Activated CD8-positive, alpha-beta T cell treated with anti-CD3 and anti-CD28 coated beads for 36 hours (primary cell): ENCODE measurements around the gene INPP4A. TPM values are rescaled to one million over a fixed set of nuclear protein-coding genes. Genes with fewer than 3 reads are reported as not detected.

Experiments used
- ATAC-seq: fragments of 200-7000 bp; cut with Tn5 transposase; one replicate; pipeline ENCODE4 v1.10.0; 2021; ENCODE audit warnings: mild to moderate bottlenecking, moderate library complexity
- CTCF ChIA-PET: fragments of 350-600 bp; sonication (Branson Sonifier 250); formaldehyde crosslinking; loops from one replicate; lab custom pipeline; 2021; ENCODE audit warnings: antibody characterized with exemption; lab: Charles Lee
- POLR2A ChIA-PET: fragments of 350-600 bp; sonication (Branson Sonifier 250); formaldehyde crosslinking; loops from one replicate; lab custom pipeline; 2021; ENCODE audit warnings: antibody characterized with exemption; lab: Charles Lee
- DNase-seq: peaks from one replicate; pipeline ENCODE4 v3.0.0-alpha.2; 2020
- H3K27ac Mint-ChIP-seq: one replicate; pipeline ENCODE4 v1.8.0; 2021; ENCODE audit warnings: mild to moderate bottlenecking, mixed read lengths
- H3K27me3 Mint-ChIP-seq: one replicate; pipeline ENCODE4 v1.8.0; 2021; ENCODE audit warnings: mixed read lengths
- H3K36me3 Mint-ChIP-seq: one replicate; pipeline ENCODE4 v1.8.0; 2021; ENCODE audit warnings: low read depth, mixed read lengths
- H3K4me1 Mint-ChIP-seq: one replicate; pipeline ENCODE4 v1.8.0; 2021; ENCODE audit warnings: low read depth, mixed read lengths
- H3K4me3 Mint-ChIP-seq: one replicate; pipeline ENCODE4 v1.8.0; 2021; ENCODE audit warnings: mild to moderate bottlenecking, moderate library complexity, mixed read lengths
- H3K9me3 Mint-ChIP-seq: one replicate; pipeline ENCODE4 v1.8.0; 2021; ENCODE audit warnings: mixed read lengths
- intact Hi-C: fragments of 100-400 bp; cut with micrococcal nuclease; formaldehyde crosslinking; loops from one replicate; pipeline ENCODE4 v1.10.0; 2022
- total RNA-seq, 2 experiments: library from RNA; stranded (reverse); gene quantifications; one replicate each; pipeline ENCODE4 v1.2.3, GENCODE V29; 2021
- TF ChIP-seq, protein P1 (sequence below): fragments of 200-600 bp; IDR thresholded peaks from one replicate; pipeline ENCODE4 v1.8.0; 2022; ENCODE audit warnings: antibody characterized with exemption, mild to moderate bottlenecking

The INPP4A gene
- total RNA-seq, 2 experiments from 2014 or later = 46.7 to 46.9 TPM

DNA sequence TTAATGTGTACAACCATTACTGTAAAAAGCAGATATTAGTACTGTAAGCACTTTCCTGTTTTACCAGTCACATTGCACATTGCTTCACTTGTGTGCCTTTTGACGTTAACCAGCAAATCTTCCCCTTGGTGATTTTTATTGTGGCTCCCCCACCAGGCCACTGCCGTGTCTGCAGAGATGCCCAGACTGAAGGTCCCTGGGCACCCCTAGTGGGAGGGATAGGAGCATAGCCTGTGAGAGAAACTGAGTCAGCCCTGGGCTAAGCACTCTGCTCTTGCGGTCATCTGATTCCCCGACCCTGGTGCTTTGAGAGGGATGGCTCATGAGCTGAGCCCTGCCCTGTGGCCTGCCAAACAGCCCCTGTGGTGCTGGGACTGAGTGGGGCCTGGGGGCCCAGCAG, 73.4 kb downstream of the INPP4A start:
- ChIA-PET CTCF (interaction anchor here (0.6 to 5.2 kb wide), 17 partner anchors 9 to 859 kb away, joined by 3 to 50 read pairs (median 3); partner anchors contain the start of gene INPP4A), POLR2A (interaction anchor here (0.6 to 1.1 kb wide), 3 partner anchors 29 to 108 kb away, joined by 3 read pairs; no protein-coding TSS in a partner anchor)
- Mint-ChIP-seq H3K4me1 (peaks cover 57% of the 10 kb centered on the region), H3K36me3 (peaks cover 6% of the 10 kb centered on the region), H3K4me3 (no peak overlapping the region), H3K27me3 (no peaks in the 10 kb centered on the region), H3K27ac (no peak overlapping the region), H3K9me3 (no peaks in the 10 kb centered on the region)
- intact Hi-C loops = loop anchor here (5.0 kb wide), 1 partner anchor 36 kb away; no protein-coding TSS in a partner anchor
- TF ChIP-seq, protein P1, sequence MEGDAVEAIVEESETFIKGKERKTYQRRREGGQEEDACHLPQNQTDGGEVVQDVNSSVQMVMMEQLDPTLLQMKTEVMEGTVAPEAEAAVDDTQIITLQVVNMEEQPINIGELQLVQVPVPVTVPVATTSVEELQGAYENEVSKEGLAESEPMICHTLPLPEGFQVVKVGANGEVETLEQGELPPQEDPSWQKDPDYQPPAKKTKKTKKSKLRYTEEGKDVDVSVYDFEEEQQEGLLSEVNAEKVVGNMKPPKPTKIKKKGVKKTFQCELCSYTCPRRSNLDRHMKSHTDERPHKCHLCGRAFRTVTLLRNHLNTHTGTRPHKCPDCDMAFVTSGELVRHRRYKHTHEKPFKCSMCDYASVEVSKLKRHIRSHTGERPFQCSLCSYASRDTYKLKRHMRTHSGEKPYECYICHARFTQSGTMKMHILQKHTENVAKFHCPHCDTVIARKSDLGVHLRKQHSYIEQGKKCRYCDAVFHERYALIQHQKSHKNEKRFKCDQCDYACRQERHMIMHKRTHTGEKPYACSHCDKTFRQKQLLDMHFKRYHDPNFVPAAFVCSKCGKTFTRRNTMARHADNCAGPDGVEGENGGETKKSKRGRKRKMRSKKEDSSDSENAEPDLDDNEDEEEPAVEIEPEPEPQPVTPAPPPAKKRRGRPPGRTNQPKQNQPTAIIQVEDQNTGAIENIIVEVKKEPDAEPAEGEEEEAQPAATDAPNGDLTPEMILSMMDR = peak; percentile 77
- peak; percentile 71 for DNase-seq
- ATAC-seq = peak; percentile 76

DNA sequence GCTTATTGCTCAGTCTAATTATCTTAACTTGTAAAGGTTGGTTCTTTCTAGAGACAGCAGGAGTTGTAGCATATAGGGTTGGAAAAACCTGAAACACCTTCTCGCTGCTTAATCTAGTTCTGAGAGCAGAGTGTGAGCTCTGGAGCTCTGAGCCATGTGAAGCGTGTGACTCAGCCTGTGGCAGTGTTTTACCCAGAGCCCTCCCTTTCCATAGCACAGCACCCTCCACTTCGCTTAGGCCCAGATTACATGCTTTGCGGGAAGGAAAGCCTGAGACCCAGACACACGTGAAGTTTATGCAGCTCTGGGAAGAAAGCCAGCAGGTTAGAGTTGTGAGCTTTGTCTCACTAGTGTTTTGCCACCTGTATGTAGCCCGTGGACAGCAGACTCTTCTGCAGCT, 74.5 kb downstream of the INPP4A start:
- H3K9me3 Mint-ChIP-seq = no peaks in the 10 kb centered on the region
- H3K4me1 Mint-ChIP-seq = peaks cover 47% of the 10 kb centered on the region
- TF ChIP-seq, protein P1 = no peak
- H3K36me3 Mint-ChIP-seq = peaks cover 9% of the 10 kb centered on the region
- ATAC-seq (no peak), DNase-seq (no peak)
- peak overlapping the region; percentile 45 for H3K27ac Mint-ChIP-seq
- intact Hi-C loops = loop anchor here (5.0 kb wide), 1 partner anchor 37 kb away; no protein-coding TSS in a partner anchor
- ChIA-PET POLR2A (no interaction called here), CTCF (interaction anchor here (0.8 to 5.2 kb wide), 13 partner anchors 8 to 115 kb away, joined by 3 to 50 read pairs (median 3); no protein-coding TSS in a partner anchor)
- H3K4me3 Mint-ChIP-seq = no peak overlapping the region
- H3K27me3 Mint-ChIP-seq = no peaks in the 10 kb centered on the region

DNA sequence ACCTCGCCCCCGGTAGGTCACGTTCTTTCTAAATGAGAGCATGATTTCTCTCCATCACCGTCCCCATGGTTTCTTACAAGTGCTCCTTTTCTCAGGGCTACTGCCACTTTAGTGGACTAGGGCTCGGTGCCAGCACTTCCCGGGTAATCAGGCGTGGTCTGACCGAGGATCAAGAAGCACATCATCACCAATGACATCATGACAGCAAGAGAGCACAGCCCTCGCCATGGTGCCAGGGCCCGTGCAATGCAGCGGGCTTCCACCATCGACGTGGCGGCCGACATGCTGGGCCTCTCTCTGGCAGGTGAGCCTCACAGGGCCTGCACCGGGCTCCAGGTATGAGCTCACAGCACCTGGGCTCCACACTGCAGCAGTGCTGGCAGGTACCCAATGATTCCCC, 75.2 kb downstream of the INPP4A start:
- H3K36me3 Mint-ChIP-seq = peaks cover 10% of the 10 kb centered on the region
- no peak for ATAC-seq
- TF ChIP-seq, protein P1 = no peak
- H3K27ac Mint-ChIP-seq = no peak overlapping the region
- H3K4me1 Mint-ChIP-seq = peaks cover 41% of the 10 kb centered on the region
- intact Hi-C loops = loop anchor here (5.0 kb wide), 1 partner anchor 38 kb away; no protein-coding TSS in a partner anchor
- DNase-seq = no peak
- ChIA-PET POLR2A (no interaction called here), CTCF (interaction anchor here (1.4 to 2.0 kb wide), 2 partner anchors 103 to 108 kb away, joined by 5 to 6 read pairs; no protein-coding TSS in a partner anchor)
- H3K27me3 Mint-ChIP-seq = no peaks in the 10 kb centered on the region
- H3K9me3 Mint-ChIP-seq = no peaks in the 10 kb centered on the region
- no peak overlapping the region for H3K4me3 Mint-ChIP-seq

DNA sequence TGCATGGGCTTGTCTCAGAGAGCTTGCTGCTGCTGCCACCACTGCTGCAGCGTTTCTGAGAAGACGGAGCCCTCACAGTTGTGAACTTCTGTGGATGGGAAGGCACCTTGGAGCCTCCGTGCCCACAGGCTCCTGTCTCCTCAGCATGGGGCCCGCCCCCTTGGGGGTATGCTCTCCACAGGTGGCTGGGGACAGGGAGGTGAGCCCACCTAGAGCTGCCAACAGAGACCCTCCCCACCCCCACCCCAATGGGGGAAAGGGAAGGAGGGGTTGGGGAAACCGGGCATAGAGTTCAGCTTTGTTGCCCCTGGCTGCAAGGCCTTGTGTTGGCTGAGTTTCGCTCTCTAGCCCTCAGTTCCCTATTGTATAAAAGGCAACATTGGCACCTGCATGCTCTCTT, 76.1 kb downstream of the INPP4A start:
- DNase-seq = no peak
- peaks cover 35% of the 10 kb centered on the region for H3K4me1 Mint-ChIP-seq
- H3K4me3 Mint-ChIP-seq = no peak overlapping the region
- no peak for ATAC-seq
- POLR2A ChIA-PET = no interaction called here
- intact Hi-C loops = no loop called here
- H3K27me3 Mint-ChIP-seq = no peaks in the 10 kb centered on the region
- TF ChIP-seq, protein P1 = no peak
- CTCF ChIA-PET = interaction anchor here (1.4 kb wide), 1 partner anchor 109 kb away, joined by 5 read pairs; no protein-coding TSS in a partner anchor
- no peak overlapping the region for H3K27ac Mint-ChIP-seq
- no peaks in the 10 kb centered on the region for H3K9me3 Mint-ChIP-seq
- peaks cover 17% of the 10 kb centered on the region for H3K36me3 Mint-ChIP-seq

DNA sequence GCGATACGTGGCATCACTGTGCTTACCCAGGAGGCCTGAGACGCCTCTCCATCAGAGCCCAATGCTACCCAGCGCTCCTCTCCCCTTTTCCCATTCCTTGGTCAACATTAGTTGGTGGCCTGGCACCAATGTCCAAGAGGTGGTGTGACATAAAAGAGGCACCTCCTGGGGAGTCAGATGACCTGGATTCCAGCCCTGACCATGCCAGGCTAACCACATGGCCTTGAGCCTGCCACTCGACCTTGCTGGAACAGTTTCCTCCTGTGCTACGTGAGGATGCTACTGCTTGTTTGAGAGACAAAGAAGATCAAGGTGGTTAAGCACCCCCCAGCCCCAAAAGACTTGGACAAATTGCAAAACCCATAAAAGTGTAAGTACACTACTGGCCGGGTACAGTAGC, 76.6 kb downstream of the INPP4A start:
- no peak overlapping the region for H3K27ac Mint-ChIP-seq
- no peaks in the 10 kb centered on the region for H3K27me3 Mint-ChIP-seq
- ATAC-seq (no peak), DNase-seq (no peak)
- H3K36me3 Mint-ChIP-seq = peaks cover 17% of the 10 kb centered on the region
- ChIA-PET CTCF (interaction anchor here (1.4 kb wide), 1 partner anchor 109 kb away, joined by 5 read pairs; no protein-coding TSS in a partner anchor), POLR2A (no interaction called here)
- intact Hi-C loops = no loop called here
- TF ChIP-seq, protein P1 = no peak
- H3K9me3 Mint-ChIP-seq = no peaks in the 10 kb centered on the region
- H3K4me1 Mint-ChIP-seq = peaks cover 31% of the 10 kb centered on the region
- H3K4me3 Mint-ChIP-seq = no peak overlapping the region
